ENCODE results near the gene BPIFA3.

The BPIFA3 gene

GRCh38 chr20:33236351-33236750 is 19.2 kb downstream of the BPIFA3 start:
- Histone ChIP-seq H3K27me3 (peaks cover 9% of the 10 kb centered on the region), H3K9me3 (no peaks in the 10 kb centered on the region), H3K36me3 (no peaks in the 10 kb centered on the region), H3K4me3 (ENCODE audit: low read depth, low read length) (no peak overlapping the region), H3K4me1 (no peaks in the 10 kb centered on the region)
- no peak for DNase-seq
- no peak for TF ChIP-seq CTCF (IDR thresholded peaks at IDR 0.05; ENCODE audit: low read depth, low read length)

GRCh38 chr20:33237989-33238388 is 20.8 kb downstream of the BPIFA3 start:
- no peaks in the 10 kb centered on the region for H3K4me1 ChIP-seq
- TF ChIP-seq CTCF (IDR thresholded peaks at IDR 0.05; ENCODE audit: low read depth, low read length), result no peak

GRCh38 chr20:33239418-33239817 is 22.3 kb downstream of the BPIFA3 start:
- no peaks in the 10 kb centered on the region for H3K4me1 ChIP-seq
- H3K27me3 ChIP-seq, result no peaks in the 10 kb centered on the region; the same call in none of the 2 replicates
- H3K4me3 ChIP-seq (ENCODE audit: low read depth, low read length), result no peak overlapping the region
- no peaks in the 10 kb centered on the region for H3K36me3 ChIP-seq
- no peaks in the 10 kb centered on the region for H3K9me3 ChIP-seq
- peak; percentile 25 for DNase-seq
- TF ChIP-seq CTCF (IDR thresholded peaks at IDR 0.05; ENCODE audit: low read depth, low read length), result no peak

More at GRCh38 chr20:33237989-33238388, 20.8 kb downstream of the BPIFA3 start:
- DNase-seq, result no peak
- Histone ChIP-seq H3K4me3 (ENCODE audit: low read depth, low read length) (no peak overlapping the region), H3K9me3 (no peaks in the 10 kb centered on the region), H3K36me3 (no peaks in the 10 kb centered on the region), H3K27me3 (peaks cover 5% of the 10 kb centered on the region)

- Histone ChIP-seq H3K9me3 (no peaks in the 10 kb centered on the region), H3K4me3 (ENCODE audit: low read depth, low read length) (no peak overlapping the region), H3K27me3 (no peaks in the 10 kb centered on the region; the same call in none of the 2 replicates), H3K4me1 (no peaks in the 10 kb centered on the region), H3K36me3 (no peaks in the 10 kb centered on the region)
- TF ChIP-seq CTCF (IDR thresholded peaks at IDR 0.05; ENCODE audit: low read depth, low read length), result no peak
- no peak for DNase-seq
Observed at GRCh38 chr20:33239979-33240736, 23.0 kb downstream of the BPIFA3 start.

- H3K27me3 ChIP-seq, result no peaks in the 10 kb centered on the region; the same call in 1 of the 2 replicates
- no peaks in the 10 kb centered on the region for H3K36me3 ChIP-seq
- H3K9me3 ChIP-seq, result no peaks in the 10 kb centered on the region
- no peak for DNase-seq
- H3K4me3 ChIP-seq (ENCODE audit: low read depth, low read length), result no peak overlapping the region
- no peak for TF ChIP-seq CTCF (IDR thresholded peaks at IDR 0.05; ENCODE audit: low read depth, low read length)
- no peaks in the 10 kb centered on the region for H3K4me1 ChIP-seq
Observed at GRCh38 chr20:33240923-33241322, 23.8 kb downstream of the BPIFA3 start.

- TF ChIP-seq CTCF (IDR thresholded peaks at IDR 0.05; ENCODE audit: low read depth, low read length), result no peak
- Histone ChIP-seq H3K9me3 (no peaks in the 10 kb centered on the region), H3K4me1 (no peaks in the 10 kb centered on the region), H3K27me3 (no peaks in the 10 kb centered on the region), H3K36me3 (no peaks in the 10 kb centered on the region), H3K4me3 (ENCODE audit: low read depth, low read length) (no peak overlapping the region)
- DNase-seq, result no peak
Observed at GRCh38 chr20:33242319-33243100, 25.4 kb downstream of the BPIFA3 start.

Data from BE2C (cell line).